C4-2B (cell line): ENCODE data around the gene RBMS3.

ENCODE experiments used
- ZFX ChIP-seq: fragments of 450-650 bp; IDR thresholded peaks from 2 replicates; pipeline ENCODE4 v1.6.1; 2017
- TF ChIP-seq, protein P1 (sequence below): fragments of 450-650 bp; conservative IDR thresholded peaks from 2 replicates; pipeline ENCODE4 v1.5.1; 2017; ENCODE audit warnings: mild to moderate bottlenecking

DNA sequence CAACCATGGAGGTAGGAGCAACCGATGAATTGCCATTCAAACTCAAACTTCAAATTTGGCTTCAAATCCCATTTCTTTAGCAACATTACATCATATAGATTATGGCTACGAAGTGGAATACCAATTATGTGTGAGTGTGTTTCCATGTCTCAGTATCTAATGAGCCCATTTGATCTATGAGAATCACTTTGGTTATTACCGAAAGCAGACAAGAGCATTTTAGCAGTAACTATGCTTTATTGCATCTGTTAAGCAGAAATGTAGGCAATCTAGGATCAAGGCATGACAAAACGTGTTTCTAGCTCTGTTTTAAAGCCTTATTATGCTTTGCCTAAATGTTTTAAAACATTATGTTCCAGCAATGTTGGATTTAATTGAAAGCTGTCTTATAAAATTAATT is 743.6 kb downstream of the RBMS3 start:
- TF ChIP-seq, protein P1, sequence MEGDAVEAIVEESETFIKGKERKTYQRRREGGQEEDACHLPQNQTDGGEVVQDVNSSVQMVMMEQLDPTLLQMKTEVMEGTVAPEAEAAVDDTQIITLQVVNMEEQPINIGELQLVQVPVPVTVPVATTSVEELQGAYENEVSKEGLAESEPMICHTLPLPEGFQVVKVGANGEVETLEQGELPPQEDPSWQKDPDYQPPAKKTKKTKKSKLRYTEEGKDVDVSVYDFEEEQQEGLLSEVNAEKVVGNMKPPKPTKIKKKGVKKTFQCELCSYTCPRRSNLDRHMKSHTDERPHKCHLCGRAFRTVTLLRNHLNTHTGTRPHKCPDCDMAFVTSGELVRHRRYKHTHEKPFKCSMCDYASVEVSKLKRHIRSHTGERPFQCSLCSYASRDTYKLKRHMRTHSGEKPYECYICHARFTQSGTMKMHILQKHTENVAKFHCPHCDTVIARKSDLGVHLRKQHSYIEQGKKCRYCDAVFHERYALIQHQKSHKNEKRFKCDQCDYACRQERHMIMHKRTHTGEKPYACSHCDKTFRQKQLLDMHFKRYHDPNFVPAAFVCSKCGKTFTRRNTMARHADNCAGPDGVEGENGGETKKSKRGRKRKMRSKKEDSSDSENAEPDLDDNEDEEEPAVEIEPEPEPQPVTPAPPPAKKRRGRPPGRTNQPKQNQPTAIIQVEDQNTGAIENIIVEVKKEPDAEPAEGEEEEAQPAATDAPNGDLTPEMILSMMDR: no peak
- no peak for TF ChIP-seq ZFX
